Spleen (tissue), 13 donors: ENCODE data around the gene KRTAP4-4. TPM values are rescaled to one million over a fixed set of nuclear protein-coding genes. Genes with fewer than 3 reads are reported as not detected.

Source experiments
- DNase-seq: peaks from one replicate; pipeline ENCODE4 v3.0.0-alpha.2; 2020
- H3K27ac ChIP-seq, 8 donors: fragments of 200-600 bp; sonication (generic) in 7 of 8; 1 replicate in 4 of 8; 2 replicates in 4 of 8; pipeline versions ENCODE4 v1.5.0 to v1.8.0; 2016 to 2021; ENCODE audit warnings: inconsistent platforms in 4 of 8, mild to moderate bottlenecking in 4 of 8, moderate library complexity in 1 of 8
- H3K27me3 ChIP-seq, 7 donors: fragments of 200-600 bp; sonication (generic) in 6 of 7; replicated peaks in 1 of 7; 1 replicate in 4 of 7; 2 replicates in 3 of 7; pipeline versions ENCODE4 v1.5.0 to v1.8.0; 2016 to 2021; ENCODE audit warnings: inconsistent platforms in 3 of 7, mild to moderate bottlenecking in 1 of 7
- H3K36me3 ChIP-seq, 6 donors: fragments of 200-600 bp; sonication (generic) in 5 of 6; 1 replicate in 4 of 6; 2 replicates in 2 of 6; pipeline versions ENCODE4 v1.5.0 to v1.8.0; 2016 to 2021; ENCODE audit warnings: inconsistent platforms in 2 of 6
- H3K4me1 ChIP-seq, 6 donors: fragments of 200-600 bp; sonication (generic) in 5 of 6; 1 replicate in 3 of 6; 2 replicates in 3 of 6; pipeline versions ENCODE4 v1.5.0 to v1.8.0; 2016 to 2021; ENCODE audit warnings: inconsistent platforms in 3 of 6
- H3K4me3 ChIP-seq, 8 donors: fragments of 200-600 bp; sonication (generic) in 7 of 8; 1 replicate in 4 of 8; 2 replicates in 4 of 8; pipeline versions ENCODE4 v1.5.0 to v1.8.0; 2016 to 2021; ENCODE audit warnings: inconsistent platforms in 4 of 8, mild to moderate bottlenecking in 4 of 8, moderate library complexity in 2 of 8
- H3K9me3 ChIP-seq, 8 donors: fragments of 200-600 bp; sonication (generic) in 7 of 8; 1 replicate in 4 of 8; 2 replicates in 4 of 8; pipeline versions ENCODE4 v1.5.0 to v1.8.0; 2016 to 2021; ENCODE audit warnings: inconsistent platforms in 4 of 8
- CTCF ChIP-seq, 11 experiments: fragments of 200-600 bp in 7 of 11; fragments of 450-650 bp in 4 of 11; sonication (generic) in 4 of 11; IDR thresholded peaks in 8 of 11; conservative IDR thresholded peaks in 3 of 11; 1 replicate in 7 of 11; 2 replicates in 4 of 11; pipeline versions ENCODE4 v1.4.0 to v1.8.0; 2016 to 2021; ENCODE audit warnings: antibody characterized with exemption in 11 of 11, inconsistent platforms in 4 of 11, mild to moderate bottlenecking in 1 of 11
- POLR2A ChIP-seq, 3 donors: fragments of 450-650 bp; IDR thresholded peaks; one replicate each; pipeline ENCODE4 v1.5.1; 2017; ENCODE audit warnings: antibody characterized with exemption in 3 of 3, mild to moderate bottlenecking in 1 of 3
- POLR2AphosphoS5 ChIP-seq, 3 donors: sonication (generic); formaldehyde crosslinking; IDR thresholded peaks; one replicate each; pipeline ENCODE4 v1.5.1; 2017; ENCODE audit warnings: antibody characterized with exemption in 3 of 3
- WGBS, 5 donors: extraction: QIAGEN DNeasy Blood & Tissue Kit in 3 of 5; methylation state at CpG; one replicate each; pipeline versions ENCODE4 v1.1.5 to v1.1.7; 2013 to 2018; 5-methylcytosine and 5-hydroxymethylcytosine counted together
- intact Hi-C: fragments of 100-400 bp; cut with DNase I; formaldehyde crosslinking; loops from one replicate; pipeline ENCODE4 v1.15.0; 2023; ENCODE audit warnings: low total_unique reads
- long read RNA-seq, 2 donors: transcript quantifications; one replicate each; lab custom pipeline, GENCODE V29; 2026
- polyA plus RNA-seq, 3 donors: library from polyadenylated mRNA; stranded (reverse); fragments of 200-250 nt; gene quantifications; one replicate each; pipeline ENCODE4 v1.2.1, GENCODE V29; 2013
- total RNA-seq, 7 donors: library from RNA; depleted of rRNA in 3 of 7; stranded (reverse); fragments of >200 nt in 3 of 7; fragmentation: NEBNext Ultra II Directional in 4 of 7; extraction: Animal tissue kit (Norgen Biotek cat#: 25700) in 4 of 7; gene quantifications; one replicate each; pipeline versions ENCODE4 v1.1.0 to v1.2.1, GENCODE V29; 2016 to 2021
- donor health status: healthy with polysubstance abuse.
- donor health status: DM: no; HTN: no; CAD: no; lungs with moderate emphysema.
- donor health status: DM: no; HTN: no; CAD: no.
- donor health status: Bipolar disorder and iron deficiency.
- donor health status: healthy.
- donor health status: DM: no; HTN: no; CAD: no.
- donor health status: DM: yes; HTN: yes; CAD: no.

Gene KRTAP4-4
- total RNA-seq (not detected), polyA plus RNA-seq (not detected)
- long read RNA-seq, donor 1 = 0 reads
- long read RNA-seq, donor 2 = 0 reads

GRCh38 chr17:41160648-41161047, at the start of gene KRTAP4-4:
Gene KRTAP4-4, minus strand, starts transcription at chr17:41160748. Its CDS starts 57 bp downstream, at chr17:41160691.
- Histone ChIP-seq H3K27me3 (peaks cover 0 to 17% (median 0%) of the 10 kb centered on the region in 7 donors), H3K4me1 (no peaks in the 10 kb centered on the region), H3K36me3 (no peaks in the 10 kb centered on the region), H3K27ac (no peak within 1 kb of the TSS), H3K4me3 (no peak within 1 kb of the TSS), H3K9me3 (no peaks in the 10 kb centered on the region)
- DNase-seq = no peak
- intact Hi-C loops = no loop called here
- TF ChIP-seq POLR2AphosphoS5 (IDR thresholded peaks at IDR 0.05) (no peak), POLR2A (IDR thresholded peaks at IDR 0.05) (no peak), CTCF (IDR thresholded peaks at IDR 0.05 in 8 of 11, conservative IDR thresholded peaks at IDR 0.05 in 3 of 11) (no peak)
- 80 to 100% (median 84%) methylated on average over 1 of the region's 1 CpG for WGBS, 5 donors

GRCh38 chr17:41199421-41200078, 39.0 kb upstream of the KRTAP4-4 start:
- 70 to 94% (median 80%) methylated on average over 4 to 5 of the region's 5 CpGs for WGBS, 5 donors
- intact Hi-C loops = no loop called here
- Histone ChIP-seq H3K27ac (no peak overlapping the region), H3K27me3 (no peaks in the 10 kb centered on the region), H3K4me1 (no peaks in the 10 kb centered on the region), H3K9me3 (peaks cover 0 to 16% (median 4%) of the 10 kb centered on the region in 8 donors), H3K36me3 (no peaks in the 10 kb centered on the region), H3K4me3 (no peak overlapping the region)
- no peak for DNase-seq
- TF ChIP-seq CTCF (IDR thresholded peaks at IDR 0.05 in 8 of 11, conservative IDR thresholded peaks at IDR 0.05 in 3 of 11) (no peak), POLR2AphosphoS5 (IDR thresholded peaks at IDR 0.05) (no peak)

GRCh38 chr17:41196068-41196467, 35.5 kb upstream of the KRTAP4-4 start:
- intact Hi-C loops = no loop called here

More at GRCh38 chr17:41196068-41196467, 35.5 kb upstream of the KRTAP4-4 start:
- Histone ChIP-seq H3K27me3 (no peaks in the 10 kb centered on the region), H3K4me3 (no peak overlapping the region), H3K4me1 (no peaks in the 10 kb centered on the region), H3K36me3 (no peaks in the 10 kb centered on the region), H3K9me3 (peaks cover 0 to 22% (median 8%) of the 10 kb centered on the region in 8 donors), H3K27ac (no peak overlapping the region)
- 19 to 54% (median 33%) methylated on average over 1 of the region's 1 CpG for WGBS, 5 donors
- DNase-seq = no peak
- no peak for TF ChIP-seq POLR2A (IDR thresholded peaks at IDR 0.05)
- TF ChIP-seq POLR2AphosphoS5 (IDR thresholded peaks at IDR 0.05) = no peak
- TF ChIP-seq CTCF (IDR thresholded peaks at IDR 0.05 in 8 of 11, conservative IDR thresholded peaks at IDR 0.05 in 3 of 11) = no peak
